Astrocyte (in vitro differentiated cells and primary cell): Measurements from ENCODE around the gene ZNF276.

ENCODE experiments used
- CTCF ChIP-seq: IDR thresholded peaks from 2 replicates; pipeline ENCODE4 v1.5.1; 2011; ENCODE audit warnings: low read depth, mild to moderate bottlenecking, inconsistent platforms, low read length, moderate library complexity; ENCODE audit not compliant: insufficient read depth
- EZH2 ChIP-seq: IDR thresholded peaks from 2 replicates; pipeline ENCODE4 v1.6.1; 2012; ENCODE audit warnings: mild to moderate bottlenecking, low read length, inconsistent platforms; ENCODE audit not compliant: insufficient read depth

- TF ChIP-seq CTCF: no peak
- TF ChIP-seq EZH2: no peak
Measured at GRCh38 chr16:89761304-89761922, 40.1 kb downstream of the ZNF276 start.
